ENCODE measurements around the gene HUS1. TPM values are rescaled to one million over a fixed set of nuclear protein-coding genes. Genes with fewer than 3 reads are reported as not detected.

HUS1 gene
- total RNA-seq, 6 donors from 2014 or later: 24.2 to 38.8 (median 26.7) TPM

DNA sequence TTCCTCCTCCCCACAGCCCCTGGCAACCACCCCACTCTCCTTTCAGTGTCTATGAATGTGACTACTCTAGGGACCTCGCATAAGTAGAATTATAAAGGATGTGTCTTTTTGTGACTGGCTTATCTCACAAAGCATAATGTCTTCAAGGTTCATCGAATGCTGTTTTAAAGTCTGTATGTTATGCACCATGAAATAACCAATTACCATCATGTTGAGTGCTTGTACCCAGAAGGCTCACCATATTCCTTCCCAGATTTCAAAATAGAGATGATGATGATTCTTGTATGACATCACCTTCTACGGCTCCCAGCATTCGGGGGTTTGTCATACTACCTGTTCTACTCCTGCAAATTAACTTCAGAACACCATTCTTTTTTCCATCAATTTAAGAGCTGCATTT, 43.1 kb downstream of the HUS1 start:
- Histone ChIP-seq H3K9me3 (no peaks in the 10 kb centered on the region), H3K4me1 (peaks cover 12 to 20% (median 17%) of the 10 kb centered on the region in 4 donors), H3K36me3 (no peaks in the 10 kb centered on the region), H3K4me3 (no peak overlapping the region), H3K27me3 (no peaks in the 10 kb centered on the region), H3K27ac (no peak overlapping the region)
- no peak for ATAC-seq (ENCODE audit: low FRiP score in 2 of 2)
- TF ChIP-seq POLR2A (IDR thresholded peaks at IDR 0.05) (no peak), POLR2AphosphoS5 (IDR thresholded peaks at IDR 0.05) (no peak), EP300 (IDR thresholded peaks at IDR 0.05) (no peak)
- TF ChIP-seq, protein P1, sequence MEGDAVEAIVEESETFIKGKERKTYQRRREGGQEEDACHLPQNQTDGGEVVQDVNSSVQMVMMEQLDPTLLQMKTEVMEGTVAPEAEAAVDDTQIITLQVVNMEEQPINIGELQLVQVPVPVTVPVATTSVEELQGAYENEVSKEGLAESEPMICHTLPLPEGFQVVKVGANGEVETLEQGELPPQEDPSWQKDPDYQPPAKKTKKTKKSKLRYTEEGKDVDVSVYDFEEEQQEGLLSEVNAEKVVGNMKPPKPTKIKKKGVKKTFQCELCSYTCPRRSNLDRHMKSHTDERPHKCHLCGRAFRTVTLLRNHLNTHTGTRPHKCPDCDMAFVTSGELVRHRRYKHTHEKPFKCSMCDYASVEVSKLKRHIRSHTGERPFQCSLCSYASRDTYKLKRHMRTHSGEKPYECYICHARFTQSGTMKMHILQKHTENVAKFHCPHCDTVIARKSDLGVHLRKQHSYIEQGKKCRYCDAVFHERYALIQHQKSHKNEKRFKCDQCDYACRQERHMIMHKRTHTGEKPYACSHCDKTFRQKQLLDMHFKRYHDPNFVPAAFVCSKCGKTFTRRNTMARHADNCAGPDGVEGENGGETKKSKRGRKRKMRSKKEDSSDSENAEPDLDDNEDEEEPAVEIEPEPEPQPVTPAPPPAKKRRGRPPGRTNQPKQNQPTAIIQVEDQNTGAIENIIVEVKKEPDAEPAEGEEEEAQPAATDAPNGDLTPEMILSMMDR (IDR thresholded peaks at IDR 0.05): no peak
- DNase-seq: no peak
- WGBS, 2 donors: 95 to 97% methylated on average over 4 of the region's 4 CpGs

DNA sequence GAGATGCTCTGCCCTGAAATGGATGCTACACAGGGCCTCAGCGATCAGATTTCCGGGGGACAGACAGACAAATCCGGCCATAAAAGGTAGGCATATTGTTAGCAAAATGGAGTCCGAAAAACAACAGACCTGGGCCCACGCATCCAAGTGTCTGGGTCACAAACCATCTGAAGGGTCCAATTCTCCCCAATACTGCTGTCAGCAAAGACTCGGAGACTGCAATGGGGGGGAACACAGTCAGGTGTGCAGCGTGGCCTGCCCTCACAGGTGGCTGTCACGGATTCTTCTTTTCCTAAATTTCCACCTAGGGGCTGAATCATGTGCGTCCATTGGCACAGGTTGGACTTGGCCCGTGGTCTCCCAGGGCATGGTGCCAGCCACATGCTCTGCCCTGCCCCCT, 44.1 kb downstream of the HUS1 start:
- TF ChIP-seq POLR2AphosphoS5 (IDR thresholded peaks at IDR 0.05) (no peak), POLR2A (IDR thresholded peaks at IDR 0.05) (no peak), EP300 (IDR thresholded peaks at IDR 0.05) (no peak)
- TF ChIP-seq, protein P1 (IDR thresholded peaks at IDR 0.05): no peak
- Histone ChIP-seq H3K4me3 (no peak overlapping the region), H3K9me3 (no peaks in the 10 kb centered on the region), H3K27ac (no peak overlapping the region), H3K36me3 (no peaks in the 10 kb centered on the region), H3K27me3 (no peaks in the 10 kb centered on the region), H3K4me1 (peaks cover 5 to 10% (median 9%) of the 10 kb centered on the region in 4 donors)
- DNase-seq (no peak), ATAC-seq (ENCODE audit: low FRiP score in 2 of 2) (no peak)
- WGBS, 2 donors: 90 to 93% methylated on average over 10 of the region's 10 CpGs

DNA sequence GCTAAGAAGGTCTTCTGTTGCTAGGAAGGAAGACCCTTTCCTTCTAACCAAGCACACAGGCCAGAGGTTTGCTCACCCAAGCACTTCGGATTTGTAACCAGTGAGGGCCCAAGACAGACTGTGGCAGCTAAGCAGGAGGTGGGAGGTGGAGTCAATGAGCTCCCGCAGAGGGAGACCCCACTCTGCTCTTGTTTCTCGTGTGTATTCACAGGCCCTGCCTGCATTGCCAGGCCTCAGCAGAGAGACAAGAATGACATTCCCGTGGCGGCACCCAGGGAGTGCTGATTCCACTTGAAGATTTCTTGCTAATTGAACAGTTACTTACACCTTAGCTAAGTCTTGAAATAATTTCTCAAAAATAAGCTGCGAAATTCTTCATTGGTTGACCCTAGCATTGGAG, 44.6 kb downstream of the HUS1 start:
- Histone ChIP-seq H3K4me3 (no peak overlapping the region), H3K9me3 (no peaks in the 10 kb centered on the region), H3K4me1 (peaks cover 2 to 5% (median 4%) of the 10 kb centered on the region in 4 donors), H3K27me3 (no peaks in the 10 kb centered on the region), H3K36me3 (no peaks in the 10 kb centered on the region), H3K27ac (no peak overlapping the region)
- ATAC-seq (ENCODE audit: low FRiP score in 2 of 2) (no peak), DNase-seq (no peak)
- WGBS, 2 donors: 92 to 100% methylated on average over 3 to 6 of the region's 6 CpGs
- TF ChIP-seq, protein P1 (IDR thresholded peaks at IDR 0.05): no peak
- TF ChIP-seq POLR2A (IDR thresholded peaks at IDR 0.05): no peak
- no peak for TF ChIP-seq POLR2AphosphoS5 (IDR thresholded peaks at IDR 0.05)
- TF ChIP-seq EP300 (IDR thresholded peaks at IDR 0.05): no peak

DNA sequence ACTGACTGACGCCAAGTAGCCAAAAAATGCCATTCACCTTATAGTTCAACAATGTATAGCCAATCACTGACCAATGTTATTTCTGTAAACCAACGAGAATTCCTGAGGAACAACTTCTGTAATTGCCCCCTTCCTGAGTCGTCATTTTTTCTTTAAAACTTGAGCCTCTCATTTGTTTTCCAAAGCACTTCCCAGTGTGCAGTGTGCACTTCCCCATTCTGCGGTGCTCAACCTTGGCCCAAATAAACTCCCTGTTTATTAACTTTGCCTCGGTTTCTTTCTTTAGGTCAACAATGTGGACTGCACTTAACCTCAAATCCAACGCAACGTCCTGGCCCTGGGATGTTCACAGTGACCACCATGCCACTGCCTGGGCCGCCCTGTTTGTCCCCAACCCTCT, 46.2 kb downstream of the HUS1 start:
- Histone ChIP-seq H3K27me3 (no peaks in the 10 kb centered on the region), H3K4me1 (no peaks in the 10 kb centered on the region), H3K9me3 (no peaks in the 10 kb centered on the region), H3K4me3 (no peak overlapping the region), H3K27ac (no peak overlapping the region), H3K36me3 (no peaks in the 10 kb centered on the region)
- ATAC-seq (ENCODE audit: low FRiP score in 2 of 2): no peak
- 63 to 78% methylated on average over 8 of the region's 8 CpGs for WGBS, 2 donors
- TF ChIP-seq POLR2AphosphoS5 (IDR thresholded peaks at IDR 0.05): no peak
- DNase-seq: no peak

DNA sequence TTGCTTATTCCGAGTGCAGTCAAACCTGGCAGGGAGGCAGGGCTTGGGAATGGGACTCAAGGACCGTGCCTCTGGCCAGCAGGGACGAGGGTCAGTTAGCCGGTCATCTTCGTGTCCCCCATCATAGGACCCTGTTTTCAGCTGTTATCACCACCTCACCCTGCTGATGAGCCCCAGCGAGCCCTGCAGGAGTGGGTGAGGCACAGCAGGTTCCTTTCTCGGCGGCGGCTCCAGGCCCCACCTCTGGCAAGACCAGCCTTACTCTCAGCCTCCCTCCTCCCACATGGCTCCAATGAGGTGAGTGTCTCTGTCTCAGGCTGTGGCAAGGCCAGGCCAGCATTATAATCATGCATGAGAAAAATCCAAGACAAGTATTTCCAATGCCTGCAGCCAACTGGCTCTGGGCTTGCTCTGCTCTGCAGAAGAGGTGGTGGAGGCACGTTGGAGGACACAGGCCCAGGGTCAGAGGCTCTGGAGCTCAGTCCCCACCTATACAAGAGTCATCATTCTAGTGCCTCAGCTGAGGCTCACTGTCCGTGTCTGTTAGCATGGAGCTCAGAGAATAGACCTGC, 46.9 kb downstream of the HUS1 start:
- Histone ChIP-seq H3K27me3 (no peaks in the 10 kb centered on the region), H3K36me3 (no peaks in the 10 kb centered on the region), H3K27ac (no peak overlapping the region), H3K9me3 (no peaks in the 10 kb centered on the region), H3K4me3 (no peak overlapping the region), H3K4me1 (no peaks in the 10 kb centered on the region)
- TF ChIP-seq POLR2A (IDR thresholded peaks at IDR 0.05) (no peak), EP300 (IDR thresholded peaks at IDR 0.05) (no peak), POLR2AphosphoS5 (IDR thresholded peaks at IDR 0.05) (no peak)
- TF ChIP-seq, protein P1 (IDR thresholded peaks at IDR 0.05): no peak
- WGBS, 2 donors: 85 to 87% methylated on average over 3 to 11 of the region's 11 CpGs
- DNase-seq: no peak
- no peak for ATAC-seq (ENCODE audit: low FRiP score in 2 of 2)

Data from upper lobe of left lung (tissue), 6 donors.